GM19025 (cell line): ENCODE measurements around the gene LRP2.
"Not testable (repeated sequence)": the region's sequence is repeated elsewhere in the genome, so short reads cannot be mapped to it uniquely, and the experiment has no call there.

Source experiments
- ATAC-seq: cut with Tn5 transposase; IDR thresholded peaks from one replicate; pipeline ENCODE4 v1.9.1; 2021; ENCODE audit warnings: mild to moderate bottlenecking, low read depth, moderate library complexity; ENCODE audit not compliant: unreplicated experiment

LRP2 gene

GRCh38 chr2:169362118-169362893 lies at the start of gene LRP2:
TSS of gene LRP2 (minus strand) at chr2:169362534. CDS start at chr2:169362399, 135 bp downstream.
- no peak for ATAC-seq

- no peak for ATAC-seq
These were observed 44.6 kb upstream of the LRP2 start for GRCh38 chr2:169406891-169407290.

GRCh38 chr2:169399491-169399890 lies 37.2 kb upstream of the LRP2 start:
- not testable (repeated sequence) for ATAC-seq

GRCh38 chr2:169397697-169398096 lies 35.4 kb upstream of the LRP2 start:
- ATAC-seq, result no peak

GRCh38 chr2:169395821-169396374 lies 33.6 kb upstream of the LRP2 start:
- no peak for ATAC-seq

GRCh38 chr2:169393068-169393590 lies 30.8 kb upstream of the LRP2 start:
- ATAC-seq, result no peak

- ATAC-seq, result no peak
These were observed 28.9 kb upstream of the LRP2 start for GRCh38 chr2:169391236-169391635.

GRCh38 chr2:169388161-169388560 lies 25.8 kb upstream of the LRP2 start:
- no peak for ATAC-seq

GRCh38 chr2:169386722-169387121 lies 24.4 kb upstream of the LRP2 start:
- no peak for ATAC-seq

GRCh38 chr2:169384816-169385215 lies 22.5 kb upstream of the LRP2 start:
- no peak for ATAC-seq

GRCh38 chr2:169372561-169372960 lies 10.2 kb upstream of the LRP2 start:
- no peak for ATAC-seq

- ATAC-seq, result no peak
These were observed 3.7 kb upstream of the LRP2 start for GRCh38 chr2:169366066-169366465.

- peak; percentile 50 for ATAC-seq
These were observed 2.7 kb upstream of the LRP2 start for GRCh38 chr2:169365029-169365480.

- peak; percentile 36 for ATAC-seq
These were observed 1.3 kb upstream of the LRP2 start for GRCh38 chr2:169363560-169364150.

- ATAC-seq, result no peak
These were observed 693 bp upstream of the LRP2 start for GRCh38 chr2:169362894-169363559.

- no peak for ATAC-seq
These were observed 622 bp downstream of the LRP2 start for GRCh38 chr2:169361706-169362117.

GRCh38 chr2:169360984-169361705 lies 1.2 kb downstream of the LRP2 start:
- no peak for ATAC-seq

GRCh38 chr2:169358016-169358415 lies 4.3 kb downstream of the LRP2 start:
- no peak for ATAC-seq

- ATAC-seq, result no peak
These were observed 8.1 kb downstream of the LRP2 start for GRCh38 chr2:169354244-169354643.

- no peak for ATAC-seq
These were observed 10.6 kb downstream of the LRP2 start for GRCh38 chr2:169351725-169352124.
